Neural cell (in vitro differentiated cells): ENCODE data around the gene ZNF148. TPM values are rescaled to one million over a fixed set of nuclear protein-coding genes. Genes with fewer than 3 reads are reported as not detected.

ENCODE experiments used
- H2AFZ ChIP-seq: fragments of 200-600, 300-800 bp; sonication (generic), shearing (Covaris generic); 2 replicates; pipeline ENCODE4 v1.6.0; 2014; ENCODE audit warnings: low read depth, mild to moderate bottlenecking, antibody characterized with exemption, low read length, moderate library complexity
- H3F3A ChIP-seq: fragments of 200-600 bp; shearing (Covaris generic); 2 replicates; pipeline ENCODE4 v1.6.1; 2016; ENCODE audit warnings: mild to moderate bottlenecking, moderate library complexity, mixed read lengths, antibody characterized with exemption, low read length; ENCODE audit not compliant: insufficient read depth, poor library complexity, severe bottlenecking
- H3K27ac ChIP-seq: fragments of 200-600, 300-800 bp; sonication (generic), shearing (Covaris generic); 2 replicates; pipeline ENCODE4 v1.5.1; 2014; ENCODE audit warnings: mild to moderate bottlenecking, low read length, moderate library complexity
- H3K27me3 ChIP-seq: fragments of 300-800, 200-600 bp; sonication (generic), shearing (Covaris generic); 2 replicates; pipeline ENCODE4 v1.6.0; 2014; ENCODE audit warnings: mild to moderate bottlenecking, low read depth, low read length, moderate library complexity; ENCODE audit not compliant: insufficient read depth
- H3K36me3 ChIP-seq: fragments of 300-800, 200-600 bp; sonication (generic), shearing (Covaris generic); 2 replicates; pipeline ENCODE4 v1.5.1; 2014; ENCODE audit warnings: mild to moderate bottlenecking, antibody characterized with exemption, low read length, moderate library complexity; ENCODE audit not compliant: insufficient read depth
- H3K4me2 ChIP-seq: fragments of 300-800, 200-600 bp; sonication (generic), shearing (Covaris generic); 2 replicates; pipeline ENCODE4 v1.6.0; 2014; ENCODE audit warnings: mild to moderate bottlenecking, low read length
- H3K4me3 ChIP-seq: fragments of 300-800, 200-600 bp; sonication (generic), shearing (Covaris generic); 2 replicates; pipeline ENCODE4 v1.5.1; 2014; ENCODE audit warnings: mild to moderate bottlenecking, low read length, moderate library complexity
- H3K79me2 ChIP-seq: fragments of 200-600 bp; shearing (Covaris generic); replicated peaks from 2 replicates; pipeline ENCODE4 v1.6.0; 2014; ENCODE audit warnings: mild to moderate bottlenecking, low read length, moderate library complexity; ENCODE audit not compliant: insufficient read depth
- H3K9ac ChIP-seq: fragments of 300-800, 200-600 bp; sonication (generic), shearing (Covaris generic); 2 replicates; pipeline ENCODE4 v1.6.1; 2016; ENCODE audit warnings: mild to moderate bottlenecking, low read length, mixed read lengths
- H3K9me2 ChIP-seq: fragments of 200-600 bp; shearing (Covaris generic); 2 replicates; pipeline ENCODE4 v1.6.1; 2016; ENCODE audit warnings: mild to moderate bottlenecking, low read length, mixed read lengths; ENCODE audit not compliant: insufficient read depth
- H3K9me3 ChIP-seq: fragments of 200-600, 300-800 bp; sonication (generic), shearing (Covaris generic); 2 replicates; pipeline ENCODE4 v1.6.1; 2016; ENCODE audit warnings: mild to moderate bottlenecking, mixed run types, low read length, moderate library complexity, mixed read lengths
- H4K20me1 ChIP-seq: fragments of 200-600 bp; shearing (Covaris generic); 2 replicates; pipeline ENCODE4 v1.6.1; 2016; ENCODE audit warnings: mild to moderate bottlenecking, mixed run types; ENCODE audit not compliant: insufficient read depth
- CTCF ChIP-seq: fragments of 450-650 bp; IDR thresholded peaks from 2 replicates; pipeline ENCODE4 v1.5.1; 2014; ENCODE audit warnings: antibody characterized with exemption, mild to moderate bottlenecking, moderate library complexity; ENCODE audit not compliant: poor library complexity, severe bottlenecking
- EP300 ChIP-seq: fragments of 450-650 bp; conservative IDR thresholded peaks from 2 replicates; pipeline ENCODE4 v1.6.1; 2014; ENCODE audit warnings: antibody characterized with exemption, mild to moderate bottlenecking, moderate library complexity; ENCODE audit not compliant: poor library complexity, severe bottlenecking
- EZH2 ChIP-seq: fragments of 200-600, 300-800 bp; shearing (Covaris generic), sonication (generic); IDR thresholded peaks from 2 replicates; pipeline ENCODE4 v1.6.1; 2014; ENCODE audit warnings: antibody characterized with exemption, low read length, borderline replicate concordance, mild to moderate bottlenecking; ENCODE audit not compliant: insufficient read depth, poor library complexity, severe bottlenecking
- MXI1 ChIP-seq: fragments of 450-650 bp; conservative IDR thresholded peaks from 2 replicates; pipeline ENCODE4 v1.6.1; 2014; ENCODE audit warnings: antibody characterized with exemption, mild to moderate bottlenecking; ENCODE audit not compliant: poor library complexity, severe bottlenecking
- POLR2AphosphoS5 ChIP-seq: IDR thresholded peaks from 2 replicates; pipeline ENCODE4 v1.6.1; 2012
- RAD21 ChIP-seq: fragments of 450-650 bp; conservative IDR thresholded peaks from 2 replicates; pipeline ENCODE4 v1.6.1; 2014; ENCODE audit warnings: antibody characterized with exemption, mild to moderate bottlenecking, moderate library complexity
- REST ChIP-seq: IDR thresholded peaks from 2 replicates; pipeline ENCODE4 v1.6.1; 2012; ENCODE audit warnings: borderline replicate concordance
- SMC3 ChIP-seq: fragments of 450-650 bp; conservative IDR thresholded peaks from 2 replicates; pipeline ENCODE4 v1.6.1; 2014; ENCODE audit warnings: antibody characterized with exemption, mild to moderate bottlenecking, moderate library complexity; ENCODE audit not compliant: poor library complexity
- TAF1 ChIP-seq: IDR thresholded peaks from 2 replicates; pipeline ENCODE4 v1.6.1; 2012; ENCODE audit warnings: low read depth
- polyA plus RNA-seq: library from polyadenylated mRNA; depleted of rRNA; stranded (reverse); fragments of >200 nt; gene quantifications from 2 replicates; pipeline ENCODE4 v1.2.3, GENCODE V29; 2014

Gene ZNF148
- polyA plus RNA-seq, 1 donor from 2014 or later, result 16.9 TPM

- Histone ChIP-seq H4K20me1 (no peaks in the 10 kb centered on the region), H3K79me2 (peaks cover 9% of the 10 kb centered on the region), H3K9ac (no peak overlapping the region), H3K36me3 (peaks cover 3% of the 10 kb centered on the region), H3K27ac (no peak overlapping the region), H2AFZ (no peak overlapping the region), H3K4me2 (no peak overlapping the region), H3K9me3 (no peaks in the 10 kb centered on the region), H3K4me3 (no peak overlapping the region), H3F3A (no peaks in the 10 kb centered on the region), H3K27me3 (no peaks in the 10 kb centered on the region), H3K9me2 (no peaks in the 10 kb centered on the region)
- TF ChIP-seq TAF1, result no peak
- no peak for TF ChIP-seq POLR2AphosphoS5
- TF ChIP-seq RAD21, result no peak
- TF ChIP-seq REST, result no peak
- no peak for TF ChIP-seq EP300
- TF ChIP-seq EZH2, result no peak
- no peak for TF ChIP-seq SMC3
- no peak for TF ChIP-seq CTCF
- TF ChIP-seq MXI1, result no peak
Measured at GRCh38 chr3:125326957-125327356, 48.2 kb downstream of the ZNF148 start.

- Histone ChIP-seq H3K9ac (no peak overlapping the region), H4K20me1 (no peaks in the 10 kb centered on the region), H3K36me3 (peaks cover 3% of the 10 kb centered on the region), H3K27me3 (no peaks in the 10 kb centered on the region), H3K27ac (no peak overlapping the region), H3K9me3 (no peaks in the 10 kb centered on the region), H3K4me3 (no peak overlapping the region), H3K9me2 (no peaks in the 10 kb centered on the region), H2AFZ (no peak overlapping the region), H3K4me2 (no peak overlapping the region), H3K79me2 (peaks cover 8% of the 10 kb centered on the region), H3F3A (no peaks in the 10 kb centered on the region)
- TF ChIP-seq MXI1, result no peak
- TF ChIP-seq CTCF, result no peak
- no peak for TF ChIP-seq EZH2
- no peak for TF ChIP-seq TAF1
- TF ChIP-seq EP300, result no peak
- TF ChIP-seq REST, result no peak
- TF ChIP-seq POLR2AphosphoS5, result no peak
- no peak for TF ChIP-seq RAD21
- no peak for TF ChIP-seq SMC3
Measured at GRCh38 chr3:125325746-125326145, 49.4 kb downstream of the ZNF148 start.
